Esophagus squamous epithelium (tissue), 4 donors: ENCODE results near the gene IQSEC1.

ENCODE experiments used
- POLR2A ChIP-seq, 4 donors: fragments of 450-650 bp; IDR thresholded peaks; one replicate each; pipeline ENCODE4 v1.6.1; 2017; ENCODE audit warnings: antibody characterized with exemption in 4 of 4, mild to moderate bottlenecking in 4 of 4, moderate library complexity in 3 of 4
- TF ChIP-seq, protein P1 (sequence below), 6 experiments: fragments of 450-650 bp in 4 of 6; fragments of 200-600 bp in 2 of 6; sonication (generic) in 2 of 6; IDR thresholded peaks; one replicate each; pipeline ENCODE4 v1.5.1; 2016 to 2019; ENCODE audit warnings: antibody characterized with exemption in 6 of 6, mild to moderate bottlenecking in 4 of 6, moderate library complexity in 4 of 6

- TF ChIP-seq, protein P1, sequence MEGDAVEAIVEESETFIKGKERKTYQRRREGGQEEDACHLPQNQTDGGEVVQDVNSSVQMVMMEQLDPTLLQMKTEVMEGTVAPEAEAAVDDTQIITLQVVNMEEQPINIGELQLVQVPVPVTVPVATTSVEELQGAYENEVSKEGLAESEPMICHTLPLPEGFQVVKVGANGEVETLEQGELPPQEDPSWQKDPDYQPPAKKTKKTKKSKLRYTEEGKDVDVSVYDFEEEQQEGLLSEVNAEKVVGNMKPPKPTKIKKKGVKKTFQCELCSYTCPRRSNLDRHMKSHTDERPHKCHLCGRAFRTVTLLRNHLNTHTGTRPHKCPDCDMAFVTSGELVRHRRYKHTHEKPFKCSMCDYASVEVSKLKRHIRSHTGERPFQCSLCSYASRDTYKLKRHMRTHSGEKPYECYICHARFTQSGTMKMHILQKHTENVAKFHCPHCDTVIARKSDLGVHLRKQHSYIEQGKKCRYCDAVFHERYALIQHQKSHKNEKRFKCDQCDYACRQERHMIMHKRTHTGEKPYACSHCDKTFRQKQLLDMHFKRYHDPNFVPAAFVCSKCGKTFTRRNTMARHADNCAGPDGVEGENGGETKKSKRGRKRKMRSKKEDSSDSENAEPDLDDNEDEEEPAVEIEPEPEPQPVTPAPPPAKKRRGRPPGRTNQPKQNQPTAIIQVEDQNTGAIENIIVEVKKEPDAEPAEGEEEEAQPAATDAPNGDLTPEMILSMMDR (IDR thresholded peaks at IDR 0.05) = no peak
- TF ChIP-seq POLR2A (IDR thresholded peaks at IDR 0.05) = no peak
Measured at GRCh38 chr3:12991861-12992281, 81.4 kb downstream of the IQSEC1 start.
